Astrocyte (in vitro differentiated cells and primary cell): Measurements from ENCODE around the gene ZNF629. TPM values are rescaled to one million over a fixed set of nuclear protein-coding genes. Genes with fewer than 3 reads are reported as not detected.

Source experiments
- DNase-seq: peaks from one replicate; pipeline ENCODE4 v3.0.0-alpha.2; 2010; ENCODE audit warnings: low read depth
- FAIRE-seq: peaks from 2 replicates; lab custom pipeline; 2011; peaks lifted over from hg19 to GRCh38; lab: Jason Lieb, UNC
- H2AFZ ChIP-seq: 2 replicates; pipeline ENCODE4 v1.6.0; 2012; ENCODE audit warnings: low read depth, low read length, inconsistent platforms
- H3K27ac ChIP-seq: 2 replicates; pipeline ENCODE4 v1.5.1; 2011; ENCODE audit warnings: low read depth, low read length, inconsistent platforms
- H3K27me3 ChIP-seq: 2 replicates; pipeline ENCODE4 v1.6.0; 2011; ENCODE audit warnings: low read length, inconsistent platforms; ENCODE audit not compliant: insufficient read depth
- H3K36me3 ChIP-seq: 2 replicates; pipeline ENCODE4 v1.5.1; 2011; ENCODE audit warnings: low read length, inconsistent platforms; ENCODE audit not compliant: insufficient read depth
- H3K4me1 ChIP-seq: 2 replicates; pipeline ENCODE4 v1.5.1; 2011; ENCODE audit warnings: low read length, inconsistent platforms; ENCODE audit not compliant: insufficient read depth
- H3K4me2 ChIP-seq: 2 replicates; pipeline ENCODE4 v1.6.0; 2012; ENCODE audit warnings: low read length, inconsistent platforms
- H3K4me3 ChIP-seq: 2 replicates; pipeline ENCODE4 v1.5.1; 2011; ENCODE audit warnings: low read depth, mild to moderate bottlenecking, low read length, inconsistent platforms; ENCODE audit not compliant: insufficient read depth
- H3K79me2 ChIP-seq: 2 replicates; pipeline ENCODE4 v1.6.0; 2012; ENCODE audit warnings: mild to moderate bottlenecking, low read length, inconsistent platforms; ENCODE audit not compliant: insufficient read depth
- H3K9ac ChIP-seq: 2 replicates; pipeline ENCODE4 v1.6.0; 2012; ENCODE audit warnings: mild to moderate bottlenecking, low read length, inconsistent platforms
- H3K9me3 ChIP-seq: 2 replicates; pipeline ENCODE4 v1.5.1; 2012; ENCODE audit warnings: low read depth, mild to moderate bottlenecking, low read length, inconsistent platforms; ENCODE audit not compliant: insufficient read depth
- H4K20me1 ChIP-seq: 2 replicates; pipeline ENCODE4 v1.6.0; 2012; ENCODE audit warnings: low read length, inconsistent platforms; ENCODE audit not compliant: insufficient read depth
- H3K27ac Mint-ChIP-seq: one replicate; pipeline ENCODE4 v1.8.0; 2021; ENCODE audit warnings: mild to moderate bottlenecking, mixed read lengths; ENCODE audit not compliant: unreplicated experiment
- H3K27me3 Mint-ChIP-seq: one replicate; pipeline ENCODE4 v1.8.0; 2021; ENCODE audit warnings: low read depth, mixed read lengths; ENCODE audit not compliant: unreplicated experiment
- H3K36me3 Mint-ChIP-seq: one replicate; pipeline ENCODE4 v1.8.0; 2021; ENCODE audit warnings: low read depth, mixed read lengths; ENCODE audit not compliant: unreplicated experiment
- H3K4me1 Mint-ChIP-seq: one replicate; pipeline ENCODE4 v1.8.0; 2021; ENCODE audit warnings: low read depth, mixed read lengths; ENCODE audit not compliant: unreplicated experiment
- H3K4me3 Mint-ChIP-seq: one replicate; pipeline ENCODE4 v1.8.0; 2021; ENCODE audit warnings: mild to moderate bottlenecking, moderate library complexity, mixed read lengths; ENCODE audit not compliant: unreplicated experiment
- H3K9me3 Mint-ChIP-seq: one replicate; pipeline ENCODE4 v1.8.0; 2021; ENCODE audit warnings: mild to moderate bottlenecking, mixed read lengths; ENCODE audit not compliant: unreplicated experiment
- CTCF ChIP-seq: IDR thresholded peaks from 2 replicates; pipeline ENCODE4 v1.5.1; 2011; ENCODE audit warnings: low read depth, mild to moderate bottlenecking, inconsistent platforms, low read length, moderate library complexity; ENCODE audit not compliant: insufficient read depth
- EZH2 ChIP-seq: IDR thresholded peaks from 2 replicates; pipeline ENCODE4 v1.6.1; 2012; ENCODE audit warnings: mild to moderate bottlenecking, low read length, inconsistent platforms; ENCODE audit not compliant: insufficient read depth
- total RNA-seq: library from RNA; stranded (reverse); gene quantifications from 2 replicates; pipeline ENCODE4 v1.2.1, GENCODE V29; 2021

Gene ZNF629
- total RNA-seq, 1 donor from 2014 or later = 17.6 TPM

- Mint-ChIP-seq H3K27me3 (no peaks in the 10 kb centered on the region), H3K4me1 (peaks cover 4% of the 10 kb centered on the region), H3K9me3 (no peaks in the 10 kb centered on the region), H3K4me3 (no peak overlapping the region), H3K27ac (no peak overlapping the region), H3K36me3 (peaks cover 7% of the 10 kb centered on the region)
- no peak overlapping the region for H3K27ac ChIP-seq
- no peaks in the 10 kb centered on the region for H3K27me3 ChIP-seq
- TF ChIP-seq CTCF (no peak), EZH2 (no peak)
- peaks cover 9% of the 10 kb centered on the region for H3K4me1 ChIP-seq
- no peak overlapping the region for H3K9ac ChIP-seq
- peaks cover 39% of the 10 kb centered on the region for H4K20me1 ChIP-seq
- no peak overlapping the region for H3K4me3 ChIP-seq
- no peak overlapping the region for H3K4me2 ChIP-seq
- H3K79me2 ChIP-seq = peaks cover 49% of the 10 kb centered on the region
- FAIRE-seq = no peak
- H3K9me3 ChIP-seq = no peaks in the 10 kb centered on the region
- DNase-seq = no peak
- H2AFZ ChIP-seq = no peak overlapping the region
- peaks cover 3% of the 10 kb centered on the region for H3K36me3 ChIP-seq
Measured at GRCh38 chr16:30782486-30783279, 4.3 kb downstream of the ZNF629 start.

- FAIRE-seq (no peak), DNase-seq (no peak)
- Histone ChIP-seq H3K27ac (no peak overlapping the region), H4K20me1 (peaks cover 34% of the 10 kb centered on the region), H3K4me1 (peaks cover 8% of the 10 kb centered on the region), H3K79me2 (peaks cover 35% of the 10 kb centered on the region), H3K9ac (no peak overlapping the region), H3K4me3 (no peak overlapping the region), H3K9me3 (no peaks in the 10 kb centered on the region), H3K36me3 (peaks cover 3% of the 10 kb centered on the region), H3K4me2 (no peak overlapping the region), H2AFZ (no peak overlapping the region), H3K27me3 (no peaks in the 10 kb centered on the region)
- Mint-ChIP-seq H3K4me3 (no peak overlapping the region), H3K27ac (no peak overlapping the region), H3K27me3 (no peaks in the 10 kb centered on the region), H3K36me3 (peaks cover 7% of the 10 kb centered on the region), H3K4me1 (peaks cover 6% of the 10 kb centered on the region), H3K9me3 (no peaks in the 10 kb centered on the region)
- no peak for TF ChIP-seq EZH2
- no peak for TF ChIP-seq CTCF
Measured at GRCh38 chr16:30780549-30780948, 6.5 kb downstream of the ZNF629 start.

- Mint-ChIP-seq H3K27ac (peak overlapping the region; percentile 69), H3K36me3 (peaks cover 7% of the 10 kb centered on the region), H3K9me3 (no peaks in the 10 kb centered on the region), H3K4me1 (peaks cover 6% of the 10 kb centered on the region), H3K4me3 (no peak overlapping the region), H3K27me3 (no peaks in the 10 kb centered on the region)
- Histone ChIP-seq H3K9me3 (no peaks in the 10 kb centered on the region), H3K4me1 (peaks cover 13% of the 10 kb centered on the region), H3K79me2 (peaks cover 30% of the 10 kb centered on the region), H3K27me3 (no peaks in the 10 kb centered on the region), H3K36me3 (peaks cover 3% of the 10 kb centered on the region), H2AFZ (no peak overlapping the region), H4K20me1 (peaks cover 29% of the 10 kb centered on the region), H3K27ac (no peak overlapping the region), H3K4me2 (no peak overlapping the region), H3K4me3 (no peak overlapping the region), H3K9ac (no peak overlapping the region)
- no peak for FAIRE-seq
- no peak for DNase-seq
- TF ChIP-seq CTCF (no peak), EZH2 (no peak)
Measured at GRCh38 chr16:30780021-30780420, 7.0 kb downstream of the ZNF629 start.
